Kidney (tissue), 14 donors: ENCODE results near the gene ZNF521. TPM values are rescaled to one million over a fixed set of nuclear protein-coding genes. Genes with fewer than 3 reads are reported as not detected.

Source experiments
- DNase-seq, 5 donors: peaks; one replicate each; pipeline ENCODE4 v3.0.0-alpha.2; 2013 to 2020
- FAIRE-seq: peaks from 2 replicates; lab custom pipeline; 2012; peaks lifted over from hg19 to GRCh38; lab: Jason Lieb, UNC
- H3K27ac ChIP-seq, 2 donors: one replicate each; pipeline ENCODE4 v1.7.0; 2013; ENCODE audit warnings: low read depth in 2 of 2, low read length in 2 of 2, inconsistent platforms in 1 of 2
- H3K27me3 ChIP-seq: one replicate; pipeline ENCODE4 v1.7.1; 2013; ENCODE audit warnings: low read length, inconsistent platforms; ENCODE audit not compliant: control insufficient read depth, insufficient read depth
- H3K36me3 ChIP-seq, 3 donors: one replicate each; pipeline versions ENCODE4 v1.7.0 to v1.7.1; 2013; ENCODE audit warnings: low read length in 3 of 3, control low read depth in 1 of 3, inconsistent platforms in 1 of 3; ENCODE audit not compliant: insufficient read depth in 3 of 3, control insufficient read depth in 2 of 3
- H3K4me1 ChIP-seq, 3 donors: one replicate each; pipeline versions ENCODE4 v1.7.0 to v1.7.1; 2013; ENCODE audit warnings: low read length in 3 of 3, inconsistent platforms in 1 of 3, low read depth in 1 of 3; ENCODE audit not compliant: control insufficient read depth in 2 of 3, insufficient read depth in 2 of 3
- H3K4me3 ChIP-seq, 3 donors: one replicate each; pipeline versions ENCODE4 v1.7.0 to v1.8.1; 2013; ENCODE audit warnings: low read length in 3 of 3, control low read depth in 1 of 3, inconsistent platforms in 1 of 3
- H3K9ac ChIP-seq, 3 donors: one replicate each; pipeline versions ENCODE4 v1.7.0 to v1.7.1; 2013; ENCODE audit warnings: low read length in 3 of 3, control low read depth in 1 of 3, inconsistent platforms in 1 of 3
- H3K9me3 ChIP-seq, 3 donors: one replicate each; pipeline versions ENCODE4 v1.7.0 to v1.7.1; 2013; ENCODE audit warnings: low read length in 3 of 3, control low read depth in 1 of 3, inconsistent platforms in 1 of 3; ENCODE audit not compliant: control insufficient read depth in 2 of 3, insufficient read depth in 1 of 3
- CTCF ChIP-seq: IDR thresholded peaks from 3 replicates; pipeline ENCODE4 v1.5.1; 2012; ENCODE audit warnings: mild to moderate bottlenecking, moderate library complexity, borderline replicate concordance; ENCODE audit not compliant: insufficient read depth; ENCODE audit errors: extremely low read depth
- intact Hi-C: fragments of 100-400 bp; cut with DNase I; formaldehyde crosslinking; loops from one replicate; pipeline ENCODE4 v1.11.1; 2022
- polyA plus RNA-seq: library from polyadenylated mRNA; stranded (reverse); fragments of 350-450 nt; fragmentation: Illumina TruSeq; extraction: RNeasy Lipid Tissue Mini Kit (QIAGEN cat#74804); gene quantifications from one replicate; pipeline ENCODE4 v1.2.3, GENCODE V29; 2014; ENCODE audit warnings: low read depth, low replicate concordance; ENCODE audit not compliant: insufficient read depth
- total RNA-seq: library from RNA; stranded (reverse); fragmentation: NEBNext Ultra II Directional; extraction: Animal tissue kit (Norgen Biotek cat#: 25700); gene quantifications from one replicate; pipeline ENCODE4 v1.2.1, GENCODE V29; 2021
- donor health status: control.
- donor health status: control.
- donor health status: control.
- donor health status: control.
- donor health status: control.
- donor health status: DM: yes; HTN: yes; CAD: no.
- donor health status: Normal renal cell carcinoma (clear cell type).

The ZNF521 gene
- total and polyA plus RNA-seq, 2 donors from 2014 or later = 1.8 to 18.0 TPM

GRCh38 chr18:25349131-25349925, 2.6 kb downstream of the ZNF521 start:
- Histone ChIP-seq H3K4me3 (peak overlapping the region; percentile 61 to 80 (median 68)), H3K36me3 (no peaks in the 10 kb centered on the region), H3K4me1 (no peaks in the 10 kb centered on the region), H3K27me3 (no peaks in the 10 kb centered on the region), H3K27ac (peak overlapping the region; percentile 17 to 65), H3K9me3 (no peaks in the 10 kb centered on the region), H3K9ac (peak overlapping the region in 1 of 3 donors; percentile 62)
- DNase-seq = peak in 4 of 5 donors; percentile 66 to 75 (median 70)
- no peak for TF ChIP-seq CTCF
- intact Hi-C loops = no loop called here
- no peak for FAIRE-seq

DNA sequence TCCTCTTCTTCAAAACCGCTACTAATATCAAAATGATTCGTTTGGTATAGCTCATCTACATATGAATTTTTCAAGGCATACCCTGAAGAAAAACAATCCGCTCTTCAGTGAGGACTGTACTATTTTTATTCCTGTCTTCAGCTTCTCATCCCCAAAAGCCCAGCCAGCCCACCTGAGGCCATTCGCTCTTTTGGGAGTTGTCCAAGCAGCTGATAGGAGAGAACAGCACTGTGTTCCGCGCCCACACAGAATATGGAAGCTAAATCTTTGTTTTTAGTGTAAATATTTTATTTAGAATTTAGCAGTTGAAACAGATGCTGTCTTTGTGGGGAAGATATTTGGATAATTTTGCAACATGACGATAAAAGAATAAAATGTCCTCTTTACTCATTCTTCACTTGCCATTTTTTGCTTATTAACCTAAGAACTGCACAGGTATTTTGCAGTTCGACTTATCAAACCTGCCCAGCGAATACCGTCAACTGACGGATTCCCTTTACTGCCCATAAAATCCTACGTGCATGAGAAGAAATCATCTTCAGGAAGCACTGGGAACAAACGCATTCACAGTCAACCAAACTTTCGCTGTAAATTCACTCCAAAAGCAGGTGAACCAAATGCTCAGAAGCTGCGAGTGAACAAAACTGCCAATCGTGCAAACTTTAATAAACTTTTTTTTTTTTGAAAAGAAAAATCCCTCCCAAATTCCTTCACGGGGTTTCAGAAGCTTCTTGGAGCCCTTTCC, 3.4 kb downstream of the ZNF521 start:
- DNase-seq (no peak), FAIRE-seq (no peak)
- Histone ChIP-seq H3K9me3 (no peaks in the 10 kb centered on the region), H3K9ac (peak overlapping the region in 1 of 3 donors; percentile 62), H3K4me1 (no peaks in the 10 kb centered on the region), H3K4me3 (peak overlapping the region; percentile 61 to 80 (median 68)), H3K36me3 (no peaks in the 10 kb centered on the region), H3K27me3 (no peaks in the 10 kb centered on the region), H3K27ac (peak overlapping the region in 1 of 2 donors; percentile 17)
- no peak for TF ChIP-seq CTCF
- intact Hi-C loops = no loop called here

GRCh38 chr18:25346561-25346960, 5.4 kb downstream of the ZNF521 start:
- FAIRE-seq = no peak
- H3K27ac ChIP-seq = no peak overlapping the region
- H3K9me3 ChIP-seq = no peaks in the 10 kb centered on the region
- no peak overlapping the region for H3K4me3 ChIP-seq
- no peak for TF ChIP-seq CTCF
- intact Hi-C loops = no loop called here
- H3K4me1 ChIP-seq = no peaks in the 10 kb centered on the region
- H3K36me3 ChIP-seq = no peaks in the 10 kb centered on the region
- H3K9ac ChIP-seq = no peak overlapping the region
- DNase-seq = no peak
- H3K27me3 ChIP-seq = no peaks in the 10 kb centered on the region
